ENCODE data around the gene BDKRB2. TPM values are rescaled to one million over a fixed set of nuclear protein-coding genes. Genes with fewer than 3 reads are reported as not detected.

Gene BDKRB2
- total and polyA plus RNA-seq, 2 of the 8 experiments (the other 6 are each of a cell fraction or from before 2014, with no cell fraction given), result 0.13 to 0.21 TPM

DNA sequence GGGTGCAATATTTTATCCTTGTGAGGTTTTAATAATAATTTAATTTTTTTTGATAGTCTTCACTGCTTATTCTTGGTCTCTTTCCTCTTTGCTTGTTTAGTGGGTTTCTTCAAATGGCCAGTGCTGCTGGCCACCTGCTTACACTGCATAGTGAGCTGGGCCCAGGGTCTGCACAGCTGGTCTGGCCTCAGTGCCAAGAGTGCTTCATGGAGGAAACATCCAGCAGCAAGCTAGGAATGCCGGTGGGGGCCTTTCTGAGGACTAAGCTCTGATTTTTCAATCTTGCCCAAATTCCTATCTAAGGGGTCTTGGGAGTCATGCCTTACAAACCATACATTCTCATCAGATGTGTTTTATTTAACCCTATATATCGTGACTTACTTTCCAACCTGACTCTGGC, 13.3 kb upstream of the BDKRB2 start:
- H3K36me3 ChIP-seq (ENCODE audit: control insufficient read depth in 2 of 4, insufficient read depth in 4 of 4, low read length in 3 of 4), result no peaks in the 10 kb centered on the region
- no peak overlapping the region for H2BK120ac ChIP-seq (replicated peaks; ENCODE audit: low read depth, low read length)
- H2BK12ac ChIP-seq (ENCODE audit: low read depth, low read length), result no peak overlapping the region
- no peak overlapping the region for H3K23ac ChIP-seq (ENCODE audit: insufficient read length)
- H3K18ac ChIP-seq (ENCODE audit: extremely low read depth, low read length), result no peak overlapping the region
- H3K14ac ChIP-seq (ENCODE audit: insufficient read length), result no peak overlapping the region
- CTCF ChIA-PET (ENCODE audit: partially characterized antibody), result no interaction called here
- WGBS, 2 experiments (ENCODE audit: extremely low coverage in 1 of 2, insufficient coverage in 1 of 2, insufficient read length in 1 of 2, insufficient replicate concordance in 2 of 2, low coverage in 1 of 2, low lambda C conversion rate in 2 of 2, missing lambda C conversion rate in 1 of 2), result 84% methylated on average over 2 of the region's 2 CpGs; no CpG with 5 or more reads in 1 of the 2 experiments
- H4K91ac ChIP-seq (replicated peaks; ENCODE audit: insufficient read length, low read length), result no peak overlapping the region
- H3K4ac ChIP-seq (replicated peaks; ENCODE audit: insufficient read length, low read depth, low read length), result no peak overlapping the region
- peaks cover 0 to 14% (median 6%) of the 10 kb centered on the region in 4 experiments; a peak in 5 of 7 replicates for H3K4me1 ChIP-seq (replicated peaks in 1 of 4; ENCODE audit: control insufficient read depth in 3 of 4, insufficient read depth in 4 of 4, low read length in 3 of 4)
- DNase-seq (ENCODE audit: low read depth in 1 of 2, low spot score in 2 of 2), result no peak
- no peak overlapping the region for H4K5ac ChIP-seq (ENCODE audit: insufficient read length, low read depth, low read length)
- no peaks in the 10 kb centered on the region for H3K79me2 ChIP-seq (ENCODE audit: control insufficient read depth in 1 of 2, insufficient read depth in 2 of 2, low read length in 2 of 2)
- no peak overlapping the region for H2BK5ac ChIP-seq (ENCODE audit: low read depth, low read length)
- no peak overlapping the region for H3K4me2 ChIP-seq (ENCODE audit: insufficient read depth in 1 of 2, low read depth in 2 of 2, low read length in 2 of 2)
- H3K56ac ChIP-seq (replicated peaks; ENCODE audit: insufficient read length, low read depth, low read length), result no peak overlapping the region
- H3K4me3 ChIP-seq (ENCODE audit: extremely low read depth in 1 of 4, insufficient read depth in 2 of 4, low read depth in 3 of 4, low read length in 4 of 4), result no peak overlapping the region
- no peak overlapping the region for H3K27ac ChIP-seq (ENCODE audit: low read depth, low read length)
- no peak overlapping the region for H3K9ac ChIP-seq (replicated peaks in 1 of 4; ENCODE audit: extremely low read depth in 1 of 4, low read depth in 3 of 4, low read length in 3 of 4)
- POLR2A ChIA-PET (ENCODE audit: partially characterized antibody), result interaction anchor here (0.8 kb wide), 1 partner anchor 13 kb away, joined by 3 read pairs; no protein-coding TSS in a partner anchor
- H2AFZ ChIP-seq (ENCODE audit: low read length), result no peak overlapping the region
- no peak overlapping the region for H2BK20ac ChIP-seq (ENCODE audit: low read length)
- H3K27me3 ChIP-seq (replicated peaks in 1 of 4; ENCODE audit: control insufficient read depth in 3 of 4, extremely low read depth in 1 of 4, insufficient read depth in 3 of 4, low read length in 3 of 4), result no peaks in the 10 kb centered on the region; a peak in 1 of 7 replicates
- H3K9me3 ChIP-seq (ENCODE audit: insufficient read depth in 2 of 2, low read depth in 1 of 2, low read length in 1 of 2), result no peaks in the 10 kb centered on the region
- H3K23me2 ChIP-seq (ENCODE audit: low read depth, low read length), result no peaks in the 10 kb centered on the region; the same call in 1 of the 2 replicates
- H4K20me1 ChIP-seq (replicated peaks in 1 of 2; ENCODE audit: control insufficient read depth in 1 of 2, insufficient read depth in 2 of 2, low read length in 2 of 2), result no peaks in the 10 kb centered on the region
- no peak for FAIRE-seq
- no peak overlapping the region for H4K8ac ChIP-seq (ENCODE audit: extremely low read depth, insufficient read depth, low read length)
- H2BK15ac ChIP-seq (ENCODE audit: low read length), result no peak overlapping the region
- no peaks in the 10 kb centered on the region for H3K79me1 ChIP-seq (ENCODE audit: low read depth, low read length)
- H2AK5ac ChIP-seq (ENCODE audit: low read depth, low read length), result no peak overlapping the region
- TF ChIP-seq PHF8 (conservative IDR thresholded peaks at IDR 0.05; ENCODE audit: low read depth, low read length) (no peak), CHD2 (IDR thresholded peaks at IDR 0.05; ENCODE audit: low read length) (no peak), MAFK (IDR thresholded peaks at IDR 0.05; ENCODE audit: low read depth, low read length) (no peak), NRF1 (IDR thresholded peaks at IDR 0.05; ENCODE audit: low read depth, low read length) (no peak), TAF1 (IDR thresholded peaks at IDR 0.05; ENCODE audit: low read depth, low read length) (no peak), JUN (IDR thresholded peaks at IDR 0.05; ENCODE audit: low read depth, low read length) (no peak), EGR1 (IDR thresholded peaks at IDR 0.05; ENCODE audit: borderline replicate concordance, low read depth, low read length) (no peak), POU5F1 (IDR thresholded peaks at IDR 0.05; ENCODE audit: low read depth, low read length) (no peak), SP1 (IDR thresholded peaks at IDR 0.05; ENCODE audit: low read depth, low read length) (no peak), CBX8 (IDR thresholded peaks at IDR 0.05; ENCODE audit: borderline replicate concordance, low read depth, low read length) (no peak), GTF2F1 (IDR thresholded peaks at IDR 0.05; ENCODE audit: borderline replicate concordance, low read depth, low read length) (no peak), TEAD4 (IDR thresholded peaks at IDR 0.05; ENCODE audit: low read depth, low read length) (no peak), SIN3A (conservative IDR thresholded peaks at IDR 0.05 in 1 of 2, IDR thresholded peaks at IDR 0.05 in 1 of 2; ENCODE audit: low read depth in 1 of 2, low read length in 2 of 2) (no peak), TBP (IDR thresholded peaks at IDR 0.05; ENCODE audit: low read depth, low read length) (no peak)

All from H1 (cell line).